ENCODE data around the gene NDUFA13.
"Not testable (repeated sequence)": the region's sequence is repeated elsewhere in the genome, so short reads cannot be mapped to it uniquely, and the experiment has no call there.

Gene NDUFA13

DNA sequence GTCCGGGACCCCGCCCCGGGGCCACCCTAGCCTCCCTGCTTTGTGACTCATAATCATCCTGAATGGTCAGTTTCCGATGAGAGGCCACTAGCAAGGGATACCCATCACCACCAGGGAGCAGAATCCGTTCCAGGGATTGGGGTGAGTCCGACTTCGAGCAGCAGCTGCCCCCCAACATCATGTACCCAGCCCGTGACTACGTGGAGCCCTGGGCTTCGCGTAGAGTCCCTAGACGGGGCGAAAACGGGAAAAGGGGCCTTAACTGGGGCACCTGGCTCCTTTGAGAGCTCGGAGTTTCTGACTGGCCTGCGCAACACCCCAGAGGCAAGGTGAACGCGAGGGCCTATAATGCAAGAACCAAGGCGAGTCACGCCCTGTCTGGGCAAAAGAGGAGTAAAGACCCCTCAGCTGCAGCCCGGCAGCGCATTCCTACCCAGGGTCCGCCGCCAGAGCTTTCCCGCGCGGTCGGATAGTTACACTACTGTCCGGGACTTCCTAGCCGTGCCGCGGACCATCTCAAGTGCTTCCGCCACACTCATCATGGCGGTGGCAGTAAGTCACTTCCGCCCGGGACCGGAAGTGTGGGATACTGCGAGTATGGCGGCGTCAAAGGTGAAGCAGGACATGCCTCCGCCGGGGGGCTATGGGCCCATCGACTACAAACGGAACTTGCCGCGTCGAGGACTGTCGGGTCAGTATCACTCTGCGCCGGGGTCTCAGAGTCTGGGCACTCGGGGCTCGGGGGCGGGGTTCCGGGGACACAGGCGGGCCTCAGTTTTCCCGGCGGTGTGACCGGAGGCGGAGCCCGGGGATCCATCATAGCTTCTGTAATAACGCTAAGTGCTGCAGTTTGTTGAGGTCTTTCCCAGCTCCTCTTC lies at the start of gene NDUFA13:
NDUFA13 (plus strand) TSS at position 584 of the 878 bp plus-strand sequence; CDS start at position 598, 14 bp downstream.
- H3K36me3 ChIP-seq (ENCODE audit: control insufficient read depth, insufficient read depth, low read length): peaks cover 3% of the 10 kb centered on the region
- peaks cover 5% of the 10 kb centered on the region for H3K4me1 ChIP-seq (ENCODE audit: control insufficient read depth, insufficient read depth, low read length)
- no peaks in the 10 kb centered on the region for H3K27me3 ChIP-seq (ENCODE audit: control insufficient read depth, insufficient read depth, low read length)
- peak within 1 kb of the TSS; percentile 84 for H3K9ac ChIP-seq (ENCODE audit: low read length)
- H3K4me3 ChIP-seq (ENCODE audit: low read length): peak within 1 kb of the TSS; percentile 86
- peak within 1 kb of the TSS; percentile 91 for H3K27ac ChIP-seq (ENCODE audit: low read depth, low read length)

DNA sequence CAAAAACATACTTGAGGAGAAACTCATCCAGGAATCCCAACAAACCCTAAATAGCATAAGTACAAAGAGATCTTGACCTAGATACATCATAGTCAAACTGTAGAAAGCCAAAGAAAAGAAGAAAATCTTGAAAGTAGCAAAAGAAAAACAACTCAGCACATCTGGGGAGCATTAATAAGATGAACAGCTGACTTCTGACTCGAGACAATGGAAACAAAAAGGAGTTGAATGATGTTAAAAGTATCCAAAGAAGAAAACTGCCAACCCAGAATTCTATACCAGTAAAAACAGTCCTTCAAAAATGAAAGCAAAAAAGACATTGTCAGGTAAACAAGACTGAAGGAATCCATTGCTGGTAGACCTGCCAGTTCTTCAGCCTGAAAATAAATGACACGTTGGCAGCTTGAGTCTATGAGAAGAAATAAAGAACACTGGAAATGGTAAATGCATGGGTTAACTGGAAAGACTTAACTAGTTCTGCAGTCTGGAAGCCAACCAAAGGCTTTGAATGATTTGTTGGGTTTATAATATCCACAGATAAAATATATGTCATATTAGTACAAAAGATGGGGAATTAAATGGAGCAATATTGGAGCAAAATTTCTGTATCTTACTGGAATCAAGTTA lies 47.5 kb upstream of the NDUFA13 start:
- no peaks in the 10 kb centered on the region for H3K27me3 ChIP-seq (ENCODE audit: control insufficient read depth, insufficient read depth, low read length)
- peaks cover 13% of the 10 kb centered on the region for H3K36me3 ChIP-seq (ENCODE audit: control insufficient read depth, insufficient read depth, low read length)
- H3K4me1 ChIP-seq (ENCODE audit: control insufficient read depth, insufficient read depth, low read length): peaks cover 6% of the 10 kb centered on the region
- no peak overlapping the region for H3K4me3 ChIP-seq (ENCODE audit: low read length)
- H3K27ac ChIP-seq (ENCODE audit: low read depth, low read length): no peak overlapping the region
- no peak overlapping the region for H3K9ac ChIP-seq (ENCODE audit: low read length)

DNA sequence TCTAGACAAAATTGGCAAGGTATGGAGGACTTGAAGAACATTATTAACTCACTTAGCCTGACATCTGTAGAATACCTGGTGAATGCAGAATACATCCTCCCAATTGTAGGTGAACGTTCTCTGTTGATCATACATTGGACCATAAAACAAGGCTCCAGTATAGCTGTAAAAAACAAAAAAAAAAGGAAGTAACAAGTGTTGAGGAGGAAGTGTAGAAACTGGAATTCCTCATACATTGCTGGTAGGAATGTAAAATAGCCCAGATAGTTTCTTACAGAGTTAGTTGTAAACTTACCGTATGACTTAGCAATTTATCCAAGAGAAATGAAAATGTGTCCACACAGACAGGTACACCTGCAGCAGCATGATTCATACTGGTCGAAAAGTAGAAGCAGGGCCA lies 45.4 kb upstream of the NDUFA13 start:
- Histone ChIP-seq H3K9ac (ENCODE audit: low read length) (no peak overlapping the region), H3K4me1 (ENCODE audit: control insufficient read depth, insufficient read depth, low read length) (peaks cover 2% of the 10 kb centered on the region), H3K27ac (ENCODE audit: low read depth, low read length) (no peak overlapping the region), H3K27me3 (ENCODE audit: control insufficient read depth, insufficient read depth, low read length) (no peaks in the 10 kb centered on the region), H3K4me3 (ENCODE audit: low read length) (no peak overlapping the region), H3K36me3 (ENCODE audit: control insufficient read depth, insufficient read depth, low read length) (peaks cover 14% of the 10 kb centered on the region)

DNA sequence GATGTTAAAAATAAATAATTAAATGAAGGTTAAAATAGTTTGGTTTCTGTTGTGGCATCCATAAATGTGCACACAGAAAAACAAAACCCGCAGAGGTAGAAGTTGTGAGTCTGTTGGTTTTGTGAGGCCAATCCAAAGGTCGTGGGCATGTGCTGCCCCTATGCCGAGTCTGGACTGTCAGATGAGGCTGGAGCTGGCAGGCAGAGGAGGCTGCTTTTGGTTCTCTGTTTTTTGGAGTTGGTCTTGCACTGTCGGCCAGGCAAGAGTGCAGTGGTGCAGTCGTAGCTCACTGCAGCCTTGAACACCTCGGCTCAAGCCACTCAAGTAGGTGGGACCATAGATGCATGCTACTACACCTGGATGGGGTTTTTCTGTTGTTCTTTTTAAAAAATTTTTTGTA lies 44.3 kb upstream of the NDUFA13 start:
- H3K4me1 ChIP-seq (ENCODE audit: control insufficient read depth, insufficient read depth, low read length): peaks cover 2% of the 10 kb centered on the region
- no peak overlapping the region for H3K4me3 ChIP-seq (ENCODE audit: low read length)
- H3K36me3 ChIP-seq (ENCODE audit: control insufficient read depth, insufficient read depth, low read length): peaks cover 8% of the 10 kb centered on the region
- no peak overlapping the region for H3K9ac ChIP-seq (ENCODE audit: low read length)
- no peak overlapping the region for H3K27ac ChIP-seq (ENCODE audit: low read depth, low read length)
- no peaks in the 10 kb centered on the region for H3K27me3 ChIP-seq (ENCODE audit: control insufficient read depth, insufficient read depth, low read length)

DNA sequence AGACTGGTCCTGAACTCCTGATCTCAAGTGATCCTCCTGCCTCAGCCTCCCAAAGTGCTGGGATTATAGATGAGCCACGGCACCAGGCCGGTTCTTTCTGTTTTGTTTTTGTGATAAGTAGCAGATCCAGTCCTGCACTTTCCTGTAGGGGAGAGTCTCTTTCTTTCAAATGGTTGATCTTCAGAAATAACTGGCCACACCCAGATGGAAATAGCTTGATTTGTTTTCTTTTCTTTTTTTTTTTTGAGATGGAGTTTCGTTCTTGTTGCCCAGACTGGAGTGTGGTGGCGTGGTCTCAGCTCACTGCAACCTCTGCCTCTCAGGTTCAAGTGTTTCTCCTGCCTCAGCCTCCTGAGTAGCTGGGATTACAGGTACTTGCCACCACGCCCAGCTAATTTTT lies 43.9 kb upstream of the NDUFA13 start:
- H3K9ac ChIP-seq (ENCODE audit: low read length); H3K4me3 ChIP-seq (ENCODE audit: low read length); H3K36me3 ChIP-seq (ENCODE audit: control insufficient read depth, insufficient read depth, low read length); H3K27me3 ChIP-seq (ENCODE audit: control insufficient read depth, insufficient read depth, low read length); H3K27ac ChIP-seq (ENCODE audit: low read depth, low read length); H3K4me1 ChIP-seq (ENCODE audit: control insufficient read depth, insufficient read depth, low read length): not testable (repeated sequence)

DNA sequence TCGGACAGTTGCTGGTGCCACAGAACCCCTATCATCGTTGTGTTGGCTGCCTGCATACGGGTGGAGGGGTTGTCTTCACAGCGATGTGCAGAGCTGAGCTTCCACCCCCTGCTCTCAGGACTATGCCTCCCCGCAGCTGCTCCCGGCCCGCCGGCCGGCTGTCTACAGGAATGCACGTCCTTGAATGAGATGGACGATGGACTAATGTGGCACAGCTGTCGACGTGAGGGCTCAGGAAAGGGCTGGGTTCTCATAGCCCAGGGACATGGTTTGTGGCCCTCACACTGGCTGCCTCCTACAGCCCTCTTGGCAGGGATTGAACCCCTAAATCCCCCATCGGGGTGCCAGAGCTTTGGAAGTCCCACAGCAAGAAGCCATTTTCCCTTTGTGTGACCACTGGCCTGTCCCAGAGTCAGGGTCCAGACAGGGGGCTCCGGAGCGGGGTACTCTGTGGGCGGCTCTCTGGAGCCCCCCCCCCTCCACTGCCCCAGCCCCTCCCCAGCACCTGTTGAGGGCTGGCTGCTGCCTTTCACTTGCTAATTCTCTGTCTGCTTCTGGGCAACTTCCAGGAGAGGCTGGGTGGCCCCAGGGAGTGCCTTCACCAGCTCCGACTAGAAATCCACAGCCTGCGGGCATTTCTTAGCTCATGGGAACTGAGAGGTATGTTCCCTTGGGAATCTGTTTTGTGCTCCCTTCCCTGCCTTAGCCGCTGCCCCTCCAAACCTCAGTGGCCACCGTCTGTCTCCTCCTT lies 40.8 kb upstream of the NDUFA13 start:
- Histone ChIP-seq H3K4me1 (ENCODE audit: control insufficient read depth, insufficient read depth, low read length) (peaks cover 2% of the 10 kb centered on the region), H3K9ac (ENCODE audit: low read length) (no peak overlapping the region), H3K4me3 (ENCODE audit: low read length) (no peak overlapping the region), H3K27me3 (ENCODE audit: control insufficient read depth, insufficient read depth, low read length) (no peaks in the 10 kb centered on the region), H3K27ac (ENCODE audit: low read depth, low read length) (no peak overlapping the region), H3K36me3 (ENCODE audit: control insufficient read depth, insufficient read depth, low read length) (peaks cover 5% of the 10 kb centered on the region)

DNA sequence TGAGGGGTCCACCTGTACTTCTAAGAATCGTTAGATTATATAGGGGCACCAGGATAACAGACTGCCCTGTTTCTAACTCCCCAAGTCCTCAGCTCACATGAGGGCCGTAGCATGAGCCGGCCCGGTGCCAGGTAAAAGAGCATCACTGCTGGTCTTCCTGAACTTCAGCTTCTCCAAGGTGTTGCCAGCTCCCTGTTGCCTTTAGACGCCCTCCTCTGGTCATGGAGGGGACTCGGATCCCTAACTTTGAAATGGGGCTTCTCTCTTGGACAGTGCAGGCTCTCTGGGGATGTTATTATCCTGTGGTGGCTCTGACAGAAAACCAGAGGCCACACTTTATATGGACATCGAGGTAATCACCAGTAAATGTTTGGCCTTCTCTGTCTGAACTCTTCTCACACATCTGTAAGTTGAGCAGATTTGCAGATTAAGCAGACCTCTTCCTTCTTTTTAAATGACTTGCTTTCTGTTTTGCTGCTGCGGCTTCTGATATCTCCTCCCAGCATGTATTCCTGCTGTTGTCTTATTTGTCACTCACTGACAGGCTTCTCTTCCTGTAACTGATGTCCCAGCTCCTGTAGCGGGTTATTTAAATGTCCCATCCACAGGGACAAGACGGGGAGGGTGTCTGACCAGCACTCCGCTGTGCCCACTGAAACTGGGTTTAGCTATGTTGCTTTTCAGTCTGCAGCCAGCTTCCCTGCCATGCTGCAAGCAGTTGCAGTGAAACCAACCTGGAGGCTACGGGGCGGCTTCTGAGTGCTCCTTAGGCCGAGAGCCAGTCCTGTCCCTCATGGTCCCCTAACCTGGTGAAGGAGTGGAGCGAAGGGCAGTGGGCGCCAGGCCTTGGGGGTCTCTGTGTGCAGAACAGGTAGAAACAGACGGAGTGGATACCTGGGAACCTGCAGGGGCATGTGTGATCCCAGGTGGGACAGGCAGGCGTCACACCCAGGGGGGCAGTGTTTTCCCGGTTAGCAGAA lies 39.9 kb upstream of the NDUFA13 start:
- Histone ChIP-seq H3K4me1 (ENCODE audit: control insufficient read depth, insufficient read depth, low read length) (peaks cover 2% of the 10 kb centered on the region), H3K36me3 (ENCODE audit: control insufficient read depth, insufficient read depth, low read length) (peaks cover 5% of the 10 kb centered on the region), H3K9ac (ENCODE audit: low read length) (no peak overlapping the region), H3K27ac (ENCODE audit: low read depth, low read length) (no peak overlapping the region), H3K27me3 (ENCODE audit: control insufficient read depth, insufficient read depth, low read length) (no peaks in the 10 kb centered on the region), H3K4me3 (ENCODE audit: low read length) (no peak overlapping the region)

DNA sequence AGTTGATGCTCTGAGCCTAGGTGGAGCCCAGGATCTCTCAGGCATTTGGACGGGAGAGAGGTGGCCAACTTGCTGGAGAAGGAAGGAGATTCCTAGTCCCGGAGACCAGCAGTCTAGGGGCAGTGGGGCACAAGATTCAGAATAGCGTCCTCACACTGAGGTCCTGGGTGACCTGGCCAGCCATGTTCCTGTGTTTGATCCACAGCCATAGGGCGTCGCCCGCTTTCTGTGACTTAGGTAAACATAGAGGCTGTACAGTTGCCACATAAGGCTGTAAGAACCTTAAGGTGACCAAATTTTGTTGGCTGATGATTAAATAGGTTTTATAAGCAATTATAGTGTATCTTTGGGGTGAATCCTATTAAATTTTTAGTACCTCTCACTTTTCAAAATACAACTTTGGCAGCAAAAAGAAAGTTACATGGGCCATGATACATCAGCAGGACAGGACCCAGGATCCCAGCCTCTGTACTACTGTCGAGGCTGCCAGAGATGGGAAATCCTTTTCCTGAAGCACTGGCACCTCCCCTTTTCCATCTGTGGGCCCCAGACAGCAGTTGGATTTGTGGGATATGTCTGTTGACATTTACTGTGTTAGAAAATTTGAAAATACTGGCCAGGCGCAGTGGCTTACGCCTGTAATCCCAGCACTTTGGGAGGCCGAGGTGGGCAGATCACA lies 38.2 kb upstream of the NDUFA13 start:
- no peak overlapping the region for H3K9ac ChIP-seq (ENCODE audit: low read length)
- H3K27ac ChIP-seq (ENCODE audit: low read depth, low read length): no peak overlapping the region
- H3K27me3 ChIP-seq (ENCODE audit: control insufficient read depth, insufficient read depth, low read length): no peaks in the 10 kb centered on the region
- H3K4me1 ChIP-seq (ENCODE audit: control insufficient read depth, insufficient read depth, low read length): peaks cover 2% of the 10 kb centered on the region
- H3K4me3 ChIP-seq (ENCODE audit: low read length): no peak overlapping the region
- H3K36me3 ChIP-seq (ENCODE audit: control insufficient read depth, insufficient read depth, low read length): peaks cover 5% of the 10 kb centered on the region

DNA sequence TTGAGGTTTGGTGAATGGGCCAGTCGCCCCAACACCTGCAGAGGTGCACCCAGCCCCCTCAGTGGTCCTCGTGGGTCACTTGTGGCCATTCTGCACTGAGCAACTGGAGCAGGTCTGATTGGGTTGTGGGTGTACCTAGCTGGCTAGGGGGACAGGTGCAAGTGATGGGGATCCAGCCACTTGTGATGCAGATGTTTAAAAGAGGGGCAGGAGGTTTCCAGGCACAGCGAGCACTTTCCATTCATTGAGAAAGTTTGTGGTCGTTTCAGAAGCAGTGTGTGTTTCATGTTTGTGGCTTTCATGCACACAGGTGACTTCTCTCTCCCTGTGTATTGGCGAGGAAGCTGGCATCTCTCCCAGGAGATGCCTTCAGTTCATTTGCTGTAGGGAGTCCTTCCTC lies 35.3 kb upstream of the NDUFA13 start:
- H3K4me1 ChIP-seq (ENCODE audit: control insufficient read depth, insufficient read depth, low read length): no peaks in the 10 kb centered on the region
- no peak overlapping the region for H3K9ac ChIP-seq (ENCODE audit: low read length)
- no peak overlapping the region for H3K4me3 ChIP-seq (ENCODE audit: low read length)
- no peaks in the 10 kb centered on the region for H3K27me3 ChIP-seq (ENCODE audit: control insufficient read depth, insufficient read depth, low read length)
- no peaks in the 10 kb centered on the region for H3K36me3 ChIP-seq (ENCODE audit: control insufficient read depth, insufficient read depth, low read length)
- H3K27ac ChIP-seq (ENCODE audit: low read depth, low read length): no peak overlapping the region

DNA sequence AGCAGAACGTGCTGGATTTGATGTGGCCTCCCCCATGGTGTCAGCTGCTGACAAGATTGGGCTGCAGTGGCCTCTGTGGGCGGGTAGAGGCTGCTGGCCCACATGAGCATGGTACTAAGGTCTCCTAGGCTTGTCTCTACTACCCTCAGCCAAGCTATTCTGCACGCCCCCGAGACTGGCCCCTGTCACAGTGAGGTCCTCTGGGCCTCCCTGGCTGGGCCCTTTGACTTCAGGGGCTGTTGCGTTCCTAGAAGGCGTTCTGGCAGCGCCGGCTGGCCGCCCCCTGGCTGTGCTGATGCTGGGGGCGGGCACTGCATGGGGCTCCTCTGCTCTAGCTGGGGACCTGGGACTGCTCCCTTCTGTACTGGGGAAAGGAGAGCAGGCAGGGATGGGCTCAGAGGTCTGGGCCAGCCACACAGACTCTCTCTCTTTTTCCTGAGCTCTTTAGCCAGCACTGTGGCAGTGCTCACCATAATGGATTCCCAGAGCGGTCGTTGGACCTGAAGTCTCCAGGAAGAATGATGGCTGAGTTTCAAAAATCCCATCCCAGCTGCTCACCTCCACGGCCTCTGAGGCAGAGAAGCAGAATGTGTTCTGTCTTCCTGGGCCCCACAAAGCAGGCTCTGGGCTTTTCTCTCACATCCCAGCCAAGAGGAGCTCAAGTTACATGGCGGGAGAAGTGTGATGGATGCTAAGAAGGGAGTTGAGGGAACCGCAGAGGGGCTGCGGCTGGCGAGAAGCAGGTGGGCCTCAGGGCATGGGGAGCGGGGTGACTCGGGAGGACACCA lies 33.0 kb upstream of the NDUFA13 start:
- Histone ChIP-seq H3K27me3 (ENCODE audit: control insufficient read depth, insufficient read depth, low read length) (no peaks in the 10 kb centered on the region), H3K9ac (ENCODE audit: low read length) (no peak overlapping the region), H3K4me3 (ENCODE audit: low read length) (no peak overlapping the region), H3K36me3 (ENCODE audit: control insufficient read depth, insufficient read depth, low read length) (no peaks in the 10 kb centered on the region), H3K27ac (ENCODE audit: low read depth, low read length) (no peak overlapping the region), H3K4me1 (ENCODE audit: control insufficient read depth, insufficient read depth, low read length) (no peaks in the 10 kb centered on the region)
